Cardiac fibroblast (primary cell): Measurements from ENCODE around the gene PAX8.
A peak's percentile ranks its signal among the peaks of the same experiment; 100 is the strongest.

Experiments used
- DNase-seq, 2 donors: peaks; one replicate each; pipeline versions ENCODE4 v3.0.0 to v3.0.0-alpha.2; 2010; ENCODE audit warnings: low read depth in 2 of 2
- H3K4me3 ChIP-seq, 2 donors: replicated peaks in 1 of 2; 1 replicate in 1 of 2; 2 replicates in 1 of 2; pipeline ENCODE4 v1.5.1; 2011; ENCODE audit warnings: low read depth in 2 of 2, low read length in 2 of 2, mild to moderate bottlenecking in 2 of 2, moderate library complexity in 1 of 2
- CTCF ChIP-seq: IDR thresholded peaks from one replicate; pipeline ENCODE4 v1.5.1; 2011; ENCODE audit warnings: low read depth, mild to moderate bottlenecking, low read length, inconsistent platforms

The PAX8 gene

DNA sequence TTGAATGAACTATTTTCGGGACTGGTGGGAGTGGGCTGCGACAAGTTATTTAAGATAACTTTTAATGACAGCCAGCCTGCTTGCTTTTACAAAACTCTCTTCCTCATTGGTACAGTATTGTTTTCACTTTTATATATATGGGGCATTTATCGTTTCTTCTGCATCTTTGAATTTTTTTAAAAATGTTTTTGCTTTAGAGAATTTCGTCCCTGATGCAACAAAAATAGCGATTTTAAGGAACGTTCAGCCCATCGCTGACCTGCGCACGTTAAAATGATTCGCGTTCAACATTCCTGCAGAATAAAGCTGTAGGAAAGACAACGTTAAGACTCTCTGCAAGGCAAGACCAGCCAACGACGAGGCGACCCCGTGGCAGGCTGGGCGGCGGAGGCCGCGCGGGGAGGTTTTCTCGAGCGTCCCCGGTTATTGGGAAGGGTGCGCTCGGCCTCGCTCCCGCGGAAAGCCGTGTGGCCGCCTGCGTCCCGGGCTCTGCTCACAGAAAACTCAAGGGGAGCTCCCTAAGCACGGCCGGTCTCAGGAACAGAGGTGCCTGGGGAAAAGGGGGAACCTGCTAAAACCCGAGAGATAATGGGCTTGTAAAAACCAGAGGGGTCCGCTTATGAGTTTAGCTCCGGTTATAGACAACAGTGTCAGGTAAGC is 3.0 kb downstream of the PAX8 start:
- DNase-seq = no peak
- TF ChIP-seq CTCF = no peak
- no peak overlapping the region for H3K4me3 ChIP-seq

DNA sequence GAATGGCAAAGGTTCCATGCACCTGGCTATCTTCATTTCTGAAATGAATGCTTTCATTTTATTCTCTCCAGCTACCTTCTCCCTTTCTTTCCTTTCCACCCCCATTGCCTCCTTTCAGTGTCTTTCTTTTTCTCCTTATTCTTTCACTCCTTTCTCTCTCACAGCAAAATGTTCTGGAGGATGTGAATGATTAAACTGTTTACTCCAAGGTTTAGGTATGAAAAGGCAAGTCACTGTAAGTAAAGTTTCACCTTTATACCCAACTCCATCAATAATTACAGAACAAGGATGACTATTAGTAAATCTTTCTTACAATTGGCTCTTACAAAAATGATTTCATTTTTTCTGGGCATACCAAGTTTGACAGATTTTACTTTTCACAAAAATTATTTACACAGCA is 4.3 kb downstream of the PAX8 start:
- no peak for DNase-seq
- no peak overlapping the region for H3K4me3 ChIP-seq
- TF ChIP-seq CTCF = no peak

GRCh38 chr2:113273981-113274380 is 4.7 kb downstream of the PAX8 start:
- no peak for DNase-seq
- TF ChIP-seq CTCF = no peak
- no peak overlapping the region for H3K4me3 ChIP-seq

GRCh38 chr2:113273027-113273551 is 5.6 kb downstream of the PAX8 start:
- DNase-seq = peak in 1 of 2 donors; percentile 20
- TF ChIP-seq CTCF = peak; percentile 4
- no peak overlapping the region for H3K4me3 ChIP-seq

DNA sequence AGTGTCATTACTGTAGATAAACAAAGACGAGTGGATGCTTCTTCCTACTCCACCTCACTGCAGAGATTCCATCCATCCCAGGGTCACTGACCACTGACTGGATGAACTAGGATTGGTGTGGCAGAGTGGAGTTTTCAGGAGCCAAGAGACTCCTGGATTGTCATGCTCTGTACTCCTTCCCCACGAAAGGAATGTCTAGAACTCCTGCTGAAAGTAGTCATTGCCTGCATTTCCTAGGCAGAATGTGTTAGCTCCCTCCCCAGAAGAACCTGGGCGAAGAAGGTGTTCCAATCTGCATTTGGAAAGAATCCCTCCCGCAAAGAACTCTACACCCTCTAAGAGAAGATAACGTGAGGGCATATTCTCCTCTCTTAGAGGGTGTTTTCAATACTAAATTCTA is 6.2 kb downstream of the PAX8 start:
- H3K4me3 ChIP-seq = no peak overlapping the region
- no peak for DNase-seq
- TF ChIP-seq CTCF = no peak

DNA sequence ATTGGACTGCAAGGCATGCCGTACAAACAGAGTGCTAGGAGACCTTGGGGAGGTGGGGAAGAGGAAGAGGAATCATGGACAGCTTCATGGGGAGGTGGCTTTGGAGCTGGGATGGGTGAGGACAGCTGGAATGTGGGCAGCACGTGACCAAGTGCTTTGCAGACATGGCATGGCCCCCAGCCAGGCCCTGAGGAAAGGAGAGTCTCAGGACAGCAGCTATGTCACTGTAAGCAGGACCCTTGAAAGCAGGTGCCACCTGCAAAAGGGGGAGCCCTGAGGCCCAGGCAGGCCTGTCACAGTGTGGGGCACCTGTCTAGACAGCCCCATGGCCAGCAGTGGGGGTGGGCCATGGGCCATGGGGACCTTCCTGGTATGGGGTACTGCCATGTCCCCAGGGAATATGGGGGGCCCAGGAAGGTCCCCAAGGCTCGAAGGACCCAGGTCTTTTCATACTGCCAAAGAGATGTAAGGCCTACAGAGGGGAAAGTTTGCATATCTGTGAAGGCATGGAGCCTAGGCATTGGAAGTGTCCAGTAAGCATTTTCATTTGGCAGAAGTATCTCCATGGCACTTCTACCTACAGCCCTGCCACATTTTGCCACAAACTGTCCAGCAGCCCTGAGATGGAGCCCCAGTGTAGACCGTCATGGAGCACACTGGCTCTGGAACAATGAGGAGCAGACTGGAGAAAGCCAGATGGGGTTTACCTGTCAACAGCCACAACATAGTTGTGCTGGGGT is 9.9 kb downstream of the PAX8 start:
- TF ChIP-seq CTCF = no peak
- H3K4me3 ChIP-seq = no peak overlapping the region
- DNase-seq = no peak
